ENCODE data around the gene ALOX5AP.
A peak's percentile ranks its signal among the peaks of the same experiment; 100 is the strongest.

ALOX5AP gene

GRCh38 chr13:30802501-30802900 is 67.2 kb downstream of the ALOX5AP start:
- DNase-seq, result no peak

GRCh38 chr13:30802953-30803478 is 67.7 kb downstream of the ALOX5AP start:
- DNase-seq, result peak; percentile 66 to 73 (median 70)

- no peak for DNase-seq
These were observed 68.4 kb downstream of the ALOX5AP start for GRCh38 chr13:30803749-30804148.

- DNase-seq, result no peak
These were observed 69.1 kb downstream of the ALOX5AP start for GRCh38 chr13:30804474-30804873.

- no peak for DNase-seq
These were observed 69.8 kb downstream of the ALOX5AP start for GRCh38 chr13:30805132-30805537.

GRCh38 chr13:30805603-30806011 is 70.3 kb downstream of the ALOX5AP start:
- no peak for DNase-seq

- no peak for DNase-seq
These were observed 71.4 kb downstream of the ALOX5AP start for GRCh38 chr13:30806784-30807183.

GRCh38 chr13:30807392-30807791 is 72.0 kb downstream of the ALOX5AP start:
- DNase-seq, result no peak

- DNase-seq, result no peak
These were observed 73.3 kb downstream of the ALOX5AP start for GRCh38 chr13:30808600-30808999.

- no peak for DNase-seq
These were observed 74.4 kb downstream of the ALOX5AP start for GRCh38 chr13:30809787-30810186.

- no peak for DNase-seq
These were observed 74.9 kb downstream of the ALOX5AP start for GRCh38 chr13:30810261-30810701.

- DNase-seq, result no peak
These were observed 75.5 kb downstream of the ALOX5AP start for GRCh38 chr13:30810801-30811200.

Measured in activated CD4-positive, CD25-positive, alpha-beta regulatory T cell (primary cell).